ENCODE results near the gene NOTUM.

NOTUM gene

DNA sequence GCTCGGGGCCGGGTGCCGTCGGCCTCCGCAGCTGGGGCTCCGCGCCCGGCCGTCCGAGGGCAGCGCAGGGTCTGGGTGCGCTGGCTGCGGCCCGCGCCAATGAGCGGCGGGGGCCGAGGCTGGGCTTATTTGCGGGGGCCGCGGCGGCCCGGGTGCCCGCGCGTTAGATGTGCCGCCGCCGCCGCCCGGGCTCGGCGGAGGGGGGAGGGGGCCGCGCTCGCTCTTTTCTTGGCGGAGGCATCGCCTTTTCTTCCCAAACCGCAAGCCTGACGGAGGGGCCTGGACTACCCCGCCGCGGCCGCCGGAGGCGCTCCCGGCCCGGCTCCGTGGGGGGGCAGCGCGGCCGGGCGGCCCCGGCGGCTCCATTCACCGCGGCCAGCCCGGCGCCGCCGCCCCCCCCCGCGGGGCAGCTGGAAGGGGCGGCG is at the start of gene NOTUM:
Gene NOTUM, minus strand, starts transcription at position 101 of the 425 bp plus-strand sequence. CDS start 278 bp downstream, outside the sequence.
- peak in 1 of 2 donors; percentile 25 for DNase-seq

DNA sequence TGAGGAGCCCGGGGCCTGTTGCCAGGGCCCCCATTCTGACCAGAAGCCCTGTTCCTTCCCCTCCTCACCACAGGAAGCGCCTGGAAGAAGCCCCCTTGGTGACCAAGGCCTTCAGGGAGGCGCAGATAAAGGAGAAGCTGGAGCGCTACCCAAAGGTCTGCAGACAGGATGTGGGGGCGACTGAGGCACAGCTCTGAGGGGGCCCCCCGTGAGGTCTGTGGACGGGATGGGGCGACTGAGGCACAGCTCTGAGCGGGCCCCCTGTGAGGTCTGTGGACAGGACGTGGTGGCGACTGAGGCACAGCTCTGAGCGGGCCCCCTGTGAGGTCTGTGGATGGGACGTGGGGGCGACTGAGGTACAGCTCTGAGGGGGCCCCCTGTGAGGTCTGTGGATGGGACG is 48.4 kb upstream of the NOTUM start:
- no peak for DNase-seq

DNA sequence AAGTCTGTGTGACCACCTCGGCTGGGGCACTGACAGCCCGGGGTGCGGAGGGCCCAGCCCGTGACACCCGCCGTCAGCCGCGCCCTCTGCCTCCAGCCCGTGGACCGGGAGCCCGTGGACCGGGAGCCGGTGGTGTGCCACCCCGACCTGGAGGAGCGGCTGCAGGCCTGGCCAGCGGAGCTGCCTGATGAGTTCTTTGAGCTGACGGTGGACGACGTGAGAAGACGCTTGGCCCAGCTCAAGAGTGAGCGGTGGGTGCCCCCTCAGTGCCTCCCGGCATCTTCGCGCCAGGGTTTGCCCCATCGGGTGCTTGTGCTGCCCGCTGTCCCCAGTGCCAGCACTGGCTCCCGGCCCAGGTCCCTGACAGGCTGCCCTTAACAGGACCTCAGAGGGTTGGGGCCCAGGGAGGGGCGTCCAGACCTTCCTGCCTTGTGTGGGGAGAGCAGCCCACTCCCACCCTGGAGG is 48.0 kb upstream of the NOTUM start:
- no peak for DNase-seq

DNA sequence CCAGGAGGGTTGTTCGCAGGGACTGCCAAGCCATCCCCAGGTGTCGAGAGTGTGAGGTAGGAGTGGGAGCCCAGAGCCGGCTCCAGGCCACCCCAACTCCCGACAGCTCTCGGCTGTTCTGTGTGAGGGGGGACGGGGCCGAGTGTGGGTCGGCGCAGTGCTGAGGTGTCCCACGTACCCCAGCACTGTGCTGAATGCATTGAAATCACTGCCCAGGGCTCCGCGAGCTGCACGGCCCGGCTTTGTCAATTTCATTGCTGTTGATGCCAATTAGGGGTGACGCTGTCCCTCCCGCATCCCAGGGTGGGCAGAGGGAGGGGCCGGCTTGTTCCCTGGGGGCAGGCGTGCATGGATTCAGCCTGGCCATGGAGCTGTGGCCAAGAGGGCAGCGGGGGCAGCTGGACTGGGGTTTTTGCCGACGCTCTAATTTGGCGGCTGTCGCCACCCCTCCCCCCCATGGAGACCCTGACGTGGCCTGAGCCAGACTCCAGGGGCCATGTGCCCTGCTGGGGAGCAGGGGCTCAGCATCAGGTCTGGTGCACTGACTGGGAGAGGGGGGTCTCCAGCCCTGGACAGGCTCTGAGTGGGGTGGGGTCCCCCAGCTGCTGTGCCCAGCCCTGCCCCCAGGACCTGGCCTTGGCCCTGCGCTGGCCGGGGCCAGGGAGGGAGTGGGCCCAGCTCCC is 47.4 kb upstream of the NOTUM start:
- DNase-seq, result no peak

DNA sequence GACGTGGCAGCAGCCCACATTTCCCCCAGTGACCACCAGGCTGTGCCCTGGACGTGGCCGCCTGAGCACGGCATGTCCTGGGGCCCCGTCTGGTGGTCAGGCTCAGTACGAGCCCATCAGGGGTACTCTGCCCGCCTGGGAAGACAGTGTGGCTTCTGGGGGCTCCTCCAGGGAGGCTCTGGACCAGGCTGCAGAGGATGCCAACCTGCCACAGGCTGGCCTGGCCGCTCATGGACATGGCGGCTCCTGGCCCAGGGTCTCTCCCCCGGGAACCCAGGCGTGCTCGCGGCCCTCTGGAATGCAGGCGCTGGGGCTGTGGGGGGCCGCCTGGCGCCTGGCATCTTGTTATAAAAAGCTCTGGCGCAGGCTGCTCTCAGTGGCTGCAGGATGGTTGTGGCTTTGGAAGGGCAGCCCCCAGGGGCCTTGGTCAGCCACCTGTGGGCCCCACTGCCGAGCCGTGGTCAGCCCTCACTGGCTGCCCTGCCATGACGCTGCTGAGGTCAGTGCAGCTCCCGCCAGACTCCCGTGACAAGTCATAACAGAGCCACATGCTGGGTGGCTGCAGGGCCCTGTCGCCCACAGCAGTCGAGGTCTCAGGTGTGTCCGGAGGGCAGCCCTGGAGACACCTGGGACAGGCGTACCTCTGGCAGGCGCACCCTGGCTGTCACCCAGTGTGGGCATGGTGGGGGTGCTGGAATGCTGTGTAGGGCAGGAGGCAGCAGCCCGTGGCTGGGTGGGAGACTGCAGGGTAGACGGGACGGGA is 46.7 kb upstream of the NOTUM start:
- no peak for DNase-seq

DNA sequence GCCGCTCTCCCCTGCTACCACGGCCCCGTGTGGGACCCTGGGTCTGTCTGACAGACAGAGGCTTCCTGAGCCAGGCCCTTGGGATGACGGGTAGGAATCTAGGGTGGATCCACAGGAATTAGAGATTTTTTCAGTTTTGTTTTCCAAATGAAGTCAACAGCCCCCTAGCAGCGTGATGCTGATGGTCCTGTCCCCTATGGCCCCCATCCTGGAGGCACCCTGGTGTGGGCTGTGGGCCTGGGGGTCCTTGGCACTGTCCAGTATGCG is 46.2 kb upstream of the NOTUM start:
- DNase-seq, result no peak

DNA sequence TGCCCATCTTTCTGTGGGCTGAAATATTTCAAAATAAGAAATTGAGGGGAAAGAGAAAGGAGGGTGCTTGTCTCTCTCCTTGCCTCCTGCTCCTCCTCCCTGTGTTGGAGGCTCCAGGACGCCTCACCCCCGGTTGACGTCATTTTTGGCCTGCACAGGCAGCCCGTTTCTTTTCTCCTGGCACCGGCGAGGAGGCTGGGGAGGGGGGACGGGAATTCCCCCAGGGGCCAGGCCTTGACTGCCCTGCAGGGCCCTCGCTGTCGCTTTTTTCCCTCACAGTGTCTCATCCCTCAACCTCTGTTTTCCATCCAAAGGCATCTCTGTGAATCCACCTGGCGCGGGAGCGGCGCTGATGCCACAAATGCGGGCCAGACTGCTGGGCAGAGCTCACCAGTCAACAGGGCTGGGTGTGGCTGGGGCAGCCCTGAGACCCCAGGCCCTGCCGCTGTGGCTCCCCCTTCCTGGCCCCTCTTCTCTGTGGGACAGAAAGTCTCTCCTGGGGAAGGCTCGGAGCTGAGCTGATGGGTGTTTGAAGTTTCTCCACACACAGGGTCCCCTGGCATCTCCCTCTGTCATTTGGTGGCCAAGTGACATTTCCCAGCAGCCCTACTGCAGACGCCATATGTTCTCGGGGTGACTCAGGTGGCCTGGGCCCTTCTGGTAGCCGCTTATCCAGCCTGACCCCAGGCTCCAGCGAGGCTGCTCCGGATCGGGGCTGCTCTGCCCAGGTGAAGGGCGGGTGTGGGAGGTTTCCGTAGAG is 45.7 kb upstream of the NOTUM start:
- DNase-seq, result no peak

DNA sequence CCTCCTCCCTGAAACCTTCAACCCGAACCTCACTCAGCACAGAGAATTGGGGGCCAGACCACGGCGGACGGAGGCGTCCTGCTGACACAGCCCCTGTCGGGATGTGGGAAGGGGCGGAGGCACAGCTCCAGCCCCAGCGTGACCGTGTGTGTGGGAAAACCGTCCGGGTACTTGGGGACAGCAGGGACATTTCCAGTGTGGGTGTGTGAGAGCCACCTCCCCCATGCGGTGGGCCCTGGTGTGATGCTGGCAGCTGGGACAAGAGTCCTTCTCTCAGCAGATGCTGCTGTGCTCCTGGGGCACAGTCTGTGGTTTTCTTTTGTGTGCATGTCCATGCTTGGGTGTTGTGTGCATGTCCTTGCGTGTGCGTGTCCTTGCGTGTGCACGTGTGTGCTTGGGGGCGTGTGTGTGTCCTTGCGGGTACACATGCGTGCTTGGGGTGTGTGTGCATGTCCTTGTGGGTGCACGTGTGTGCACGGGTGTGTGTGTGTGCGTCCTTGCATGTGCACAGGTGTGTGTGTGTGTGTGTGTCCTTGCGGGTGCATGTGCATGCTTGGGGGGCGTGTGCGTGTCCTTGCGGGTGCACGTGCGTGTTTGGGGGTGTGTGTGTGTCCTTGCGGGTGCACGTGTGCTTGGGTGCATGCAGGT is 44.8 kb upstream of the NOTUM start:
- DNase-seq, result no peak

DNA sequence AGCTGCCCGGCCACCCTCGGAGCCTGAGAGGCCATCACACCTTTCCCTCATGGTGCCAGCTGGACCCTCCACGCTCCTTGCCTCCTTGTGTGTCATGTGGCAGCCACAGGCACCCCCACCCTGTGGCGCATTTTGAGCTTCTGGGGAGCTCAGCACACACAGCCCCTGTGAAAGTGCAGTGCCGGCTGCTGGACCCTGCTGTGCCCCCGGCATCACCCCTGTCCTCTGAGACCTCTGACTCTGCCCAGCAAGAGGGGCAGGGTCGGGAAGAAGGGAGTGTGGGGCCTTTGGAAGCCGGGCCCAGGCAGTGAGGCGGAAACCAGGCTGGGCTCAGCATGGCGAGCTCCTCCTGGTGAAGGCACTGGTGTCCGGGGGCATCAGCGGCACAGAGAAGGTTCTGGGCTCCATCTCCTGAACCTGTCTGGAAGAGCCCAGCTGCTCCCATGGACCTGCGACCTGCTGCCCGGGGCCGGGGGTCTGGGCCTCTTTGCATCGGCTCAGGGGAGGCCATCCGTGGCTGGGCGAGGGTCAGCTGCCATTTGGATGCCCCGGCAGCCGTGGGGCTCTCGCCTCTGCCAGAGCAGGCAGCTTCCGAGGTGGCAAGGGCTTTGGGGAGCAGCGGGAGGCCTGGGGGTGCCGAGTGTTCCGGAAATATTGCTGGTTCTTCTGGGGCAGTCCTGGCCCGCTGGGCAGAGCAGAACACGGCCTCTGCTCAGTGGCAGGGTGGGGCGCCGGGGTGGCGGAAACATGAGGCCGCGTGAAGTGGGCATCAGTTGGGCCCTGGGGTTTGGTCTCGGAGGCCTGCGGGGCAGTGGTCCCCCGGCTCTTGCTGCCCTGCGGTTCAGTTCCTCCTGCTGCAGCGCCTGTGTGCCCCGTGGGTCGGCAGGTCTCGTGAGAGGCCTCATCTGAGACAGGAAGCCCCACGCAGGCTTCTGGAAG is 43.8 kb upstream of the NOTUM start:
- DNase-seq, result no peak

DNA sequence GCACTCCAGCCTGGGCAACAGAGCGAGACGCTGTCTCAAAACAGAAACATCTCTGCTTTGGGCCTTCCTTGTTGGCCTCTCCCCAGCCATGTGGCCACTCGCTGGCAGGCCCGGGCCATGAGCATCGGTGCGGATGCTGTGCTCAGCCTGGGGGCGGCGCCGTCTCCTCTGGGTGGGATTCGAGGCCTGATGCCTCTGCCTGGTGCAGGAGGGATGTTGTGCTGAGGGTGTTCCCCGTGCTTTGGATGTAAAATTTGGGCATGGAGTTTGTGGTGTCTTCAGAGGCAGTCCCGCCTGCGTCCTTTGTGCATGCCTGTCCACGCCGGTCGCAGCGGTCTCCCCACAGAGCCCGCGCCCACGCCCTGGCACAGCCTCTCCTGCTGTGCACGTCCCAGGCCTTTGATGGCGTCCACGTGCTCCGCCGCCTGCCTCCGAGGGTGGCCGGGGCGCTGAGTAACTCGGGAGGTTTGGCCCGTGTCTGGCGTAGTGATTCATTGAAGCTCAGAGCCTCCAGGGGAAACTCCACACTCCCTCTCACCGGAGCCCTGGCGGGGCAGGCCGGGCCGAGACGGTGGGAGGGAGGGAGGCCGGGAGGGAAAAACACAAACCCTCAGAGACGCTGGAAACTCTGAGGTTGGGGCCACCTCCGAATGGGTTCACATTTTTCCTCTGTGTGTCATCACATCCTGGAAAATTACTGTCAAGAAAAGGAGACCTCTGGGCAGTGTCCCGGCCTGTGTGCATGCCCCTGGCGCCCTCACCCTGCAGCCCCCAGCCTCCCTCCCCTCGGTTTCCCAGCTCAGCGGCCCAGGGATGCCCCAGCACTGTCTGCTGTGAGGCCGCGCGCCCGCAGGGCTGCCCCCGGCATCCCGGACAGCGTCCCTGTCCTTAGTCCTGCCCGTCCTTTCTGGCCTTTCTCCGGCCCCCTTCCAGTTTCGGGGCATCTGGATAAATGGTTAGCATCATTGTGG is 42.7 kb upstream of the NOTUM start:
- DNase-seq, result no peak

DNA sequence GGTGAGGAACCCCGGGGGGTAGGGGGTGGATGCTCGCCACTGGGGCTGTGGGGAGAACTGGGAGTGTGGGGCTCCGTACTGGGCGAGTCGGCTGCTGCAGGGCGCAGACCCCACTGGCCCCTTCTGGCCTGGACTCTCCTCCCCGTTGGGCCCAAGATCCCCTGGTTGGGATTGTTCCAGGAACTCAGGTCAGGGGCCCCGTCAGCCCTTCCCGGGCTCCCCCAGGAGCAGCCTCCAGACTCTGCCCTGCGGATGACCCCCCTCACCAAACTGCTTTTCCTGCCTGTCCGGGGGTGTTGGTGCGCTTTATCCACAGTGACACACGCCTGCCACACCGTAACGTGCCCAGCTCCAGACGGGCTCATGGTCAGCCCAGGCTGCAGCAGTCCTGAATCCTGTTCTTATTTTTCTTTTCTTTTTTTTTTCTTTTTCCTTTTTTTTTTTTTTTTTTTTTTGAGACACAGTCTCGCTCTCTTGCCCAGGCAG is 40.6 kb upstream of the NOTUM start:
- no peak for DNase-seq

DNA sequence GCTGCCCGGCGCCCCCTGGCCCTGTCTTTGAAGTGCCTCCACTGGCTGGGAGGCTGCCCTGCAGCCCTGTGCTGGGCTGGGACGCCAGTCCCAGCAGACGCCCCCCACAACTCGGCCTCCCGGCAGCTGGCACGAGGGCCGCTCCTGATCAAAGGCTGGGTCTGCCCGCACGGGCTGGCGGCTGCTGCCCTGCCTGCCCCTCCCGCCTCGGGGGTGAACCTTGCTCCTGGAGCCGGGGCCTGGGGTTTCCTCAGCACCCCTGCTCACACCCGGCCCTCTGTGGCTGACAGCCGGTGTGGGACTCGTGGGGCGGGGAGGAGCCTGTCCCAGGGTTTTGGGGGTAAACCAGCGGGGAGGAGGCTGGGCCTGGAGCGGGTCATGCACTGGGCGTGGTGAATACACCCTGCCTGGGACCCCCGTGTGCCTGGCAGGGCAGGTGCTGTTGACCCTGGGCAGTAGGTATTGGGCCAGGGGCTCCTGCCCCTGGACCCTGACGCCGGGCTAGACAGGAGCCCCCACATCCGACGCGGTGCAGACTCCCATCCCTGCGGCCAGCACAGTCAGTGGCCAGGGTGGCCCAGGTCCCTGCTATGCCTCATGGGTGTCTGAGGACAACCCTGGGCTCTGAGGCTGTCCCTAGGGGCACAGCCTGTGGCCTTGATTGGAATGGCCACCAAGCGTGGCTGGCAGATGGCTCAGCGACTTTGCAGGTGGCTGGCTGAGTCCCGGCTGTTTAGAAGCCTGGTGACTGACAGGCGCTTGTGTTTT is 40.0 kb upstream of the NOTUM start:
- DNase-seq, result no peak

DNA sequence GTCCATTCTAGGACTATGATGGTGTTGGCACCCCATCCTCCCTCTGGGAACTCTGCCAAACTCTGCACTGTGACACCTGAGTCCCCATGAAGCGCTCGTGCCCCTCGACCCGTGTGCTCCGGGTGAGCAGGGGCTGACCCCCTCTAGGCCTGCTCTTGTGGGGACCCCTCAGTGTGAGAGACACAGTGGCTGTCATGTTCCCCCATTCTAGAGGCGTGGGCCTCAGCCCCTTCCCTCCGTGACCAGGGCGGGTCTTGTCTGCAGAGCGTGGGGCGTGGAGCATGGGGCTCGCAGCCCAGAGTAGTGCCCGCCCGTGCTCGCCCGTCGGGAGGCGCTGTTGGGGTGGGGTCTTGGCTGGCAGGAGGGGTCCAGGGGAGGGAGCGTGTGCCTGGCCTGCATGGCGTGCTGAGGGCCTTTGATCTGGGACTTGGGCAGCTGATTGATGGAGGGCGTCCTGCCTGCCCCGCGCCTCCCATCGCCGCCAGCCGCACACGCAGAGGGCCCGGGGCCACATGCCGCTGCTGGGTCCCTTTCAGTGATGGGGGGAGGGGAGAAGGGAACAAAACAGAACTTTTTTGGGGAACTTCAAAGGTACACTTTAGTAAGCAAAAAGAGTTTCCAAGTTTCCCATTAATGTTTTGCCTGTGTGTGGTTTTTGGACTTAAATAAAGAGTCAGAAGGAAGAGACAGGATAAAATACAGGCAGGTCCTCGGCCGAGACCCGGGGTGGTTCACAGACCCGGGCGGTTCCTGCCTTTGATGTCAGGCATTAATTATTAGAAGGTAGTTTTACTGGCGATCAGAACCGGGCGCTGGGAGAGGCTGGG is 39.2 kb upstream of the NOTUM start:
- no peak for DNase-seq

DNA sequence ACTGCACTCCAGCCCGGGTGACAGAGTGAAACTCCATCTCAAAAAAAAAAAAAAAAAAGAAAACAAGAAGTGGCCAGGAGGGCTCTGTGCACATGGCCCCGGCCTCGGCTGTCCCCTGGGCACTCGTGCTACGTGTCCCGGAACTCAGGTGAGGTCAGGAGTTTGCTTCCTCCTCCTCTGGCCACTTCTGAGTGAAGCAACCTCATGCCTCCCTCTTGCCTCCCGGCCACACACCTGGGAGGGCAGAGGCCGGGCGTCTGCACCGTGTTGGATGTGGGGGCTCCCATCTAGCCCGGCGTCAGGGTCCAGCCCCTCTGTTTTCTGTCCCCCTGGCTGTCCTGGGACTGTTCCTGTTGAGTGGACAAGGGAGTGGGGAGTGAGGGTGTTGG is 38.6 kb upstream of the NOTUM start:
- DNase-seq, result no peak

DNA sequence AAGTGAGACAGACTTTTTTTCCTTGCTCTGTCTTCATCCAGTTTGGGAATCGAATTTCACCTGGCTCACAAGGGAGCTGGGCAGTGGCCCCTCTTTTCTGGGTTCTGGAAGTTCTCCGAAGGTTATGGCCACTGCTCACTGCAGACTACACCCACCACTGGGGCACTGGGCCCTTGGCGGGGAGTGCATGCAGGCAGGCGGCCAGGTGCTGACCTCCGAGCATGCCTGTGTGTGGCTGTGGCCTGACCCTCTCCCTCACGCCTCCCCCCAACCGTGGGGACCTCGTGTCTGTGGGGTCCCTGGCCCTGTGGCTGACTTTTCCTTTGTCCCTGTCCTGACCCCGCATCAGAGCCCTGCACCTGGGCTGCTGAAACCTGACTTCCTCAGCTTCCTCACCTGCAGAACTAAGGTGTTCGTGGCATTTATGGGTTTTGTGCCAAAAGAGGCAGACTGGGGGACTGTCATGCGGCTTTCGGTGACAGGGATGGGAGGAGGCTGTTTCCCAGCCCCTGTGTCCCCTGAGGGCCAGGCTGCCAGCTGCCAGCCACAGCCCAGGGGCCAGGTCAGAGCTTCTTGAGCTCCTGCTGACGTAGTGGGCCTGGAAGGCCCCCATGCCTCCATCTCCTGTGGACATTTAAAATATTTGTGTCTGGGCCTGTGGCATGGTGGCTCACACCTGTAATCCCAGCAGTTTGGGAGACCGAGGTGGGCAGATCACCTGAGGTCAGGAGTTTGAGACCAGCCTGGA is 37.9 kb upstream of the NOTUM start:
- DNase-seq, result no peak

DNA sequence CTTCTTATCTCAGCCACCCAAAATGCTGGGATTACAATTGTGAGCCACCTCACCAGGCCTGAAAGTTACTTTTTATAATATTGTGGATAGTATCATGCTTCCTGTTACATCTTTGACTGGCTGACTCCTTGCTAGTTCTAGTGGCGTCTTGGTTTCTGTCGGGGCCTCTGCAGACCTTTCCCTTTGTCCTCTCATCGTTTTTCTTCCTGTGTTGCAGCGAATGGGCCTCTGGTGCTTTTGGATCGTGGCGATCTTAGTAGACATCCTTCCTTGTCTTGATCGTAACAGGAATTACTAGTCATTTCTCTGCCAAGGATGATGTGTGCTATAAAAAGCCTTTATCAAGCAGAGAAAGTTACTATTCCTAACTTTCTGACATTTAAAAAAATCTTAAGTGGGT is 37.2 kb upstream of the NOTUM start:
- no peak for DNase-seq

DNA sequence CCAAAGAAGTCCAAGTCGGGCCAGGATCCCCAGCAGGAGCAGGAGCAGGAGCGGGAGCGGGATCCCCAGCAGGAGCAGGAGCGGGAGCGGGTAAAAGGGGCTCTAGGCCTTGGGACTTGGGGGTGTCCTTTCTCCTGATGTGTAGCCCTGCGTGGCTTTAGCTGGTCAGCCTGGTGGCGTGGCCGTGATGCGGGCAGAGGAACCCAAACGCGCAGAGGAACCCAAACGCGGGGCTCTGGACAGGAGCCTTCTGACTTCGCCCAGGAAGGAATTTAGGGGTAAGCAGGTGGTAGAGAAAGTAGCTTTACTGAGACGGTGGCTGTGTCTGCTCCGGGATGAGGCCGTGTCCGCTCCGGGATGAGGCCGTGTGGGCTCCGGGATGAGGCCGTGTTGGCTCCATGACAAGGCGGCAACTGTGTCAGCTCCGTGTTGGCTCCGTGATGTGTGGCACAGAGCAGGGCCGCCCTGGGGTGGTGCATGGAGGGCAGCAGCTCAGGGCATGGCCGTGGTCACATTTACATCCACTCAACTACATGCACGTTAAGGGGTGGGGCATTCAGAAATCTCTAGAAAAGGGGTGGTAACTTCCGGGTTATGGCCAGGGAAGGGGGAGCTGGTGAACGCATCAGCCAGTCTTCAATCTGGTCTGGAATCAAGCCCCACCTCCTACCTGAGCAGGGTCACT is 35.9 kb upstream of the NOTUM start:
- DNase-seq, result no peak
